ENCODE measurements around the gene ESRRB.

The ESRRB gene

DNA sequence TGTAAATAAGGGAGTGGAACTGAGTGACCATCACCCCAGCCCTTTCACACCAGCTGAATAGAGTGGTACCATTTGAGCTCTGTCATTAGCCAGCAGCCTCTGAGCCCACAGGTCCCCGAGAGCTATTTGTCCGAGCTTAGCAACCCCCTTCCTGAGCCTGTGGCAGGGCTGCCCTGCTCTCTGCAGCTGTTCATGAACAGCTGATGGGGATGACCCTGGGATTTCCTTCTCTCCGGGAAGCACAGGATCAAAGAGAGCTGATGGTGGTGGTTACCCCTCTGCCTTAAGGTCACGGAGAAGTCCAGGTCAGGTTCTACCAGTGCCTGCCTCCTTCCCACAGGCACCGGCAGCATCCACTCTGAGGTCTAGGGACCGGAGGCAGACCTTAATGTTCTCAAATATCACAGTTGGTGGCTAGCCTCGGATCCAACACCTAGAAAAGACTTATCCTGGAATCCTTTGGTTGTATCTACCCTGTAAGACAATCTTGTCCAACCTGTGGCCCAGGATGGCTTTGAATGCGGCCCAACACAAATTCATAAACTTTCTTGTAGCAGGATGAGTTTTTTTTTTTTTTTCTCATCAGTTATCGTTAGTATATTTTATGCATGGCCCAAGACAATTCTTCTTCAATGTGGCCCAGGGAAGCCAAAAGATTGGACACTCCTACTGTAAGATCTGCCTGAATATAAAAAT, 81.1 kb downstream of the ESRRB start:
- DNase-seq = no peak

DNA sequence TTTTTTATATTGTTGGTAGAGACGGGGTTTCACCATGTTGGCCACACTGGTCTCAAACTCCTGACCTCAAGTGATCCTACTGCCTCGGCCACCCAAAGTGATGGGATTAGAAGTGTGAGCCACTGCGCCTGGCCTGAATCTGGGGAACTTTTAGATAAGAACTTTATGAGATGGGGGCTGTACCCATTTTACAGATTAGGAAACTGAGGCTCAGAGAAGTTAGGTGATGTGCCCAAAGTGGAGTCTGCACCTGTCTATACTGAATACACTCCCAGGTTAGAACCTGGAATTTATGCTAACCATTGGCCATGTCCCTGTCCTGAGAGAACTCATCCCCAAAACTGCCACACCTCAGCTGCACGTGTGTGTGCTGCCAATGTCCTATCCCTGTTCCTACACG, 81.9 kb downstream of the ESRRB start:
- no peak for DNase-seq

DNA sequence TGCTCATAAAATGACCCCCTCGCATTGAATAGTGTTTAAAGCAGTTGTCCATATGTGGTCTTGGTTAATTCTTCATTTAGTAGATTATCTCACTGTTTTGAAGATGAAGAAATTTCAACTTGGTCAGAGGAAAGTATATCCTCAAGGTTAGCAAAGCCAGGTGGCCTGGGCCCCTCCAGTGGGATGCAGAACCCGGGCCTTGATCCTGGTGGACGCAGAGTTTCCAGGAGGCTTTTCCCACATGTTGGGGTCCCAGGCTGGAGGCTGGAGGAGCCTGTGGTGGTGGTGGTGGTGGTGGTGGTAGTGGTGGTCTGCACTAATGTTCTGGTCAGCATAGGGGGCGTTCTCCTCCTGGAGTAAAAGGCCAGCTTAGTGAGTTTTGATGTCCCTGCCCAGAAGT, 85.9 kb downstream of the ESRRB start:
- DNase-seq = no peak

DNA sequence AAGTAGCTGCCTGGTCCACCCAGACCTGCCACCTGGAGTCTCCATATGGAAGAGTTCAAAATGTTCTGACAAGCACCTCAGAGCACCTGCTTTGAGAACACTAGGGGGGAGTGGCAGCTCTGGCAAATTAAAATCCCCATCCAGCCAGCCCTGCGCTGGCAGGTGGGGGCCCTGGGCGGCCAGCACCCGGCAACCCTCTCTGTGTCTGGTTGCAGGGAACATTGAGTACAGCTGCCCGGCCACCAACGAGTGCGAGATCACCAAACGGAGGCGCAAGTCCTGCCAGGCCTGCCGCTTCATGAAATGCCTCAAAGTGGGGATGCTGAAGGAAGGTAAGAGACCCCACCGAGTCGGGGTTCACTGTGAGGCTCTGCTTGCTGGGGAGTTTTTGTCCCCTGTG, 86.4 kb downstream of the ESRRB start:
- no peak for DNase-seq

DNA sequence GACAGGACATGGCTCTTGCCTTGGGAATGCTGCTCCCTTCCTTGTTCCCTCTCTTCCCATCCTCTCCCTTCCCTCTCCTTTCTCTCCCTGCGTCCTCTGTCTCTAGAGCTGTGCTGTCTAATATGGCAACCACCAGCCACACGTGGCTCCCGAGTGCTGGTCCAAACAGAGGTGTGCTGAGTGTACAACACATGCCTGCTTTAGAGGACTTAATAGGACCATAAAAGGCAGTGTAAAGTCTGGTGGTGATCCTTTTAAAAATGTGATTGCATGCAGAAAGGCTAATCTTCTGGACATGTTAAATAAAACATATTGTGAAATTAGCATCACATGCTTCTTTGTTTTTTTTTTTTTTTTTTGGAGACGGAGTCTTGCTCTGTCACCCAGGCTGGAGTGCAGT, 87.2 kb downstream of the ESRRB start:
- no peak for DNase-seq

DNA sequence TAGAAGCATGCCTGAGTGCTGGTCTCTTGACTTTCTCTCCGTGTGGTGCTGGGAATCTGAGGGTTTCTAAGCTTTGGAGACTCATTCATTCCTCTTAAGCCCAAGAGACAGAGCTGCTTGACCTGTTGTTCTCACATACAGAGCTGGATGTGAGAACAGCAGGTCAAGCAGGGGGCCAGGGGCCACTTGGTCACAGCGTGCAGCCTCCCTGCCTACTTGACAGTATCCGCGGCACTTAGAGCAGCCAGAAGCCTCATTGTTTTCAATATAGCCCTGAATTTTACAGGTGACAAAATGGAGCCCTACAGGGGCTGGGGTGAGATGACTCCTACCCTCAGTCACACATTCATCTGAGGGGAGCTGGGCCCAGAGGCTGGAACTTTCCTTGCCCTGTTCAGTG, 88.9 kb downstream of the ESRRB start:
- DNase-seq = no peak

DNA sequence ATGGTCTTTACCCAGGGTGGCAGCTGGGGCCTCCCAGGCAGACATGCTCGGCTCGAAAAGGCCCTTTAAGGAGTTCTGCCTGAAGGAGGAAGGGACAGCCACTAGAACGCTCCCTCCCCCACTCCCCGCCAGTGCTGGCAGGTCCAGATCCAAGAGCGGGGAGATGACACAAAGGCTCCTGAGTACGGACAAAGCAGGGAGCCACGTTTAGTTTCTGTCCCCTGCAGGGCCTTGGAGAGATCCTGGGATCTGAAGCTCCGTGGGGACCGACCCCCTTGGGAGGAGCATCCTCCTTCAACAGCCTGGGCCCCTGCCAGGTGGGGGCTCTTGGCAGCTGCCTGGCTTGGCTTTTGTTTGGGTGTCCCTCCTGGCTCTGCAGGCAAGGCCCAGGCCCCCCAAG, 89.7 kb downstream of the ESRRB start:
- DNase-seq = no peak

DNA sequence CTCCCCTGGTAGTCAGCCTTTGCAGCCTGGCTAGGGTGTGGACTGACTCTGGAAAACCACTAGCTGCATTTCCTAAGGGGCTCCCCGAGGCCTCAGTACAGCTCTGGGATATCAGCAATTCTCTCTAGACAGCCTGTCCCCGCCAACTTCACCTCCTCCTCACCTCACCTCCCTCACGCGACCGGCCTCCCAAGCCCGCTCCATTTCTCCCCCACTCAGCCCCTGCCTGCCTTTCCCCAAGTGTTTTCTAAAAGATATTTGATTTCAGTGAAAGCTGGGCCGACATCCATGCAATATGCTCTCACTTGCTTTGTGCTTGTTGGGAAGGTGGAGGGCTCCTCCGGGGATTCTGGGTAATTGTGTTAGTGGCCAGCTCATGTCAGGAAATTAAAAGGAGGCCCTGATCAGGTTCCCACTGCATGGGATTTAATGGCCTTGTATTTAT, 91.8 kb downstream of the ESRRB start:
- no peak for DNase-seq

DNA sequence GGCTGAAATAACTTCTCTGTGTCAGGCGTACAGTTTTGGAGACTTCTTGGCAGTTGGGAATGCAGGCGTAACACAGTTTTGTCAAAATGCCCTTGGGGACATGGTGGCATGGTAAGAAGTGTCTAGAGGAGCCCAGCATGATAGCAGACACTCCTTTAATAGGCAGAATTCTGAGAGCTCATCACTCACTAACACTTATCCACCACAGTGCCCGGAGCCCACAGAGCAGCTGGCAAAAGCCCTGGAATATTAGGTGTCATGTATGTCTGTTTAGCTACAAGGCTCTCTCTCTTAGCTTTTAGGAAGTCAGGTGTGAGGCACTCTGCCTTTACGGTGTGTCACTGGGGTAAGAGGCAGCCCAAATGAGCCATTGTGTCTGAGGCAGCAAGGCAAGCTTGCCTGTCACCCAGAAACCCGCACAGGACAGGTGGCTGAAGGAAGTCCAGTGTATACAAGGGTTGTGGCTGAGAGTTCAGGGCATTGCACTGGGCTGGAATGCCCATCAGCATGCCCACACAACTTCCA, 96.3 kb downstream of the ESRRB start:
- no peak for DNase-seq

DNA sequence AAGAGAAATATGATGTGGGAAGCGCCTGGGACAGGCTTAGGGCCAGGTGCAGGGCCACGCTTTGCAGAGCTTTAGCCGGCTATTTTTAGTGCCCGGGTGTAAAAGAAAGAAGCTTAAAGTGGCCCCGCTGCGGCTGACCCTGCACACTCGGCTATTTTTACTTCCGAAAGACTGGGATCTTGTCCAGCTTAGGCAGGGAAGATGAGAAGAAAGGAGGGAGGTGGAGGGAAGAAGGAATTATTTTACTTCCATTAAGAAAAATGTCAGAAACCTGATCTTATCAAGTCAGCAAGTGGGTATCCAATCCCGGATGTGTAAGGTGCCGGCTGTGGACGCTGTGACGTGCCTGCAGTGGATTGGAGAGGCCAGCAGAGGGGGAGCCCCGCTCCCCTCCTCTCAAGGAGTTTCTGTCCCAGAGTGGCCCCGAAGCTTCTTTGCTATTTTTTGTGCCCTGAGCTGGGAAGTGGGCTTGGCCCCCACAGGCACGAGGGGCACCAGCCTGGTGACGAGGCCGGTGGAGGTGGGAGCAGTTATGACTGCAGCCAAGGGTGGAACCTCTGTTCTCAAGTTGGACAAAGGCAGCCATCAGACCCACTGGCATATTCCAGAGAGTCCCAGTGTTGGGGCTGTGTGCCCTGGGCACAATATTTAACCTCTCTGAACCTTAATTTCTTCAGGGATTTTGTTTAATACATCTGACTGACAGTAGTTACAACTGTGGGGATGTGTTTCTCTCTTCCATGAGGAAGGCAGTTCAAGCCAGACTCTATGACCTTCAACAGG, 97.7 kb downstream of the ESRRB start:
- DNase-seq = no peak

DNA sequence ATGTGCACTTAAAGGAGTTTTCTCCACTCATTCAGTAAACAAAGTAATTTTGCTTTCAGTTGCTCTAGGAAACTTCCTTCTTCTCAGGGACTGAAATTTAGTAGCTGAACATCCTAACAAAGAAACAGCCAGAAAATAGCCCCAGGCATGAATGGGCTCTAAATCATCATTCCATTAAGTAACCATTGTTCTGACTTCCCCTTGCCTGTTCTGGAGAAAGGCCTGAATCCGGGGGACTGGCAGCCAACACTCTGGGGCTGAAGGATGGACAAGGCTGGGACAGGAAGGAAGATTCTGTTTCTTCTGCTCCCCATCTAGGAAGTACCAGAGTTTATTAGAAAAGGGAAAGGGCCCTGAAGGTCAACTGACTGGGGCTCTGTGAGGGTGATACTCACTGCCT, 104.5 kb downstream of the ESRRB start:
- no peak for DNase-seq

DNA sequence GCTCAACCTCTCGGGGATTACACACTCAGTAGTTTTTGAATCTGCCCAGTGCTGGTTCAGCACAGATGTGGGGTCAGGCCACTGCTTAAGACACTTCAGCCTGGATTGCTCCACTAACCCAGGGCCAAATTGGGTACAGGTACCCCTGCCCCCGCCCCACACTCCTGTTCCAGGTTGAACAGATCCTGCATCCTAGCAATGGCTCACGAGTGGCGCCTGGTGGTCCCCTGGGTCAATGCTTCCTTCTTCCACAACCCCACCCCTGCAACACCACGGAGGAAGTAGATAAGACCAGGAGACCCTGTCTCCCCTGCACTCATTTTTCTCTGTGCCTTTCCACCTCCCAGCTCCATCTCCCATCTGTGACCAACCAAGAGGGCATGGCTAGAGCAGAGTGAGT, 108.4 kb downstream of the ESRRB start:
- DNase-seq = no peak

DNA sequence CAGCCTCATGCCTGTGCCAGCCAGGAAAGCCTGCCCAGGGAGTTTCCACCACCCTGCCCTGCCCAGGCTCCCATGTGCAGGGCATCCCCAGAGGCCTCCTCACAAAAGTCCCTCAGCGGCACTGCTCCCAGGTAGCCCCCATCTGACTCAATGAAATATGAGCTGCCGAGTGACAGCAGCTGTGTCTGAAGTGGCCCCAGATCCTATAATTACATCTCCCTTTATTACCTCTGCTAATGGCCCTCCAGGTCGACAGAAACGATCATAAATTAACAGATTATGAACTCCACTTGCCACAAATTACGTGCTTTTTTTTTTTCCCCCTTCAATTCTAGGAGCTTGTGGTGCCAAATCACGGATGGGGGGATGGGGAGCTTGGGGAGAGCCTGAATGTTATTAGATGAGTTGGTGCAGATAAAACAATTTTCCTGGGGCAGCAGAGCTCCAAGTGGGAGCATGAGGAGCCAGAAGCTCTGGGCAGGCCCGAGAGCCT, 110.4 kb downstream of the ESRRB start:
- no peak for DNase-seq

DNA sequence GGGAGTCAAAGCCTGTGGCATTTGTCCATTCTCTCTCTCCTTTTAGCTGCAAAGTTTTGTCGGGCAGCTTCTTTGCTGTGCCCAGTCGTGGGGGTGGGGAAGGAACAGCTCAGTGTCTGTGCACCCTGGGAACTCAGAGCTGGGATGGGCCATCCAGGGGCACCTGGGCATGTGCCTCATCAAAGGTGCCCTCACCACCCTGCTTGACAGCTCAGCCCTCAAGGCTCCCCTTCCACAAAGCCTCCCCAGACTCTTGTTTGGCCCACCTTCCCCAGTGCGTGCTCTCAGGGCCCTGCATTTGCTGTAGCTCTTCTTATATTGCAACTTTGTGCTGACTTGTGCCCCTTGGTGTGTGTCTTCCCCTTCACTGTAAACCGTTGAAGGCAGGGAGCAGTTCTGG, 112.6 kb downstream of the ESRRB start:
- DNase-seq = no peak

DNA sequence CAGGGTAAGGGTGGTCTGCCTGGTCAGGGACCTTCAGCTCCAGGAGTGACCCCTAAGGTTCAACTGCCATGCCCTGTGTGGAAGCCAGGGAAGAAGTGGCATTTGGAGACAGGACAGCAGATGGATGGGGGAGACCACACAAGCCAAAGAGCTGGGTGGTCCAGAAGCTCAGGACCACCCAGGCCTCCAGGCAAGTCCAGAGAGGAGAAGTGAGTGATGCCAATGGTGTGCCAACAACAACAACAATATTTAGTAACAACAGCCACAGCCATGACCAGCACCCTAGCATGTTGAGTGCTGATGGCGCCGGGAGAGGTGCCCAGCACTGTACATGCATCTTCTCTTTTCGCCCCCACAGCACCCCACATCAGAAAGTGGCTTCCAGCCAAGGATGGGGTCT, 113.7 kb downstream of the ESRRB start:
- DNase-seq = no peak

DNA sequence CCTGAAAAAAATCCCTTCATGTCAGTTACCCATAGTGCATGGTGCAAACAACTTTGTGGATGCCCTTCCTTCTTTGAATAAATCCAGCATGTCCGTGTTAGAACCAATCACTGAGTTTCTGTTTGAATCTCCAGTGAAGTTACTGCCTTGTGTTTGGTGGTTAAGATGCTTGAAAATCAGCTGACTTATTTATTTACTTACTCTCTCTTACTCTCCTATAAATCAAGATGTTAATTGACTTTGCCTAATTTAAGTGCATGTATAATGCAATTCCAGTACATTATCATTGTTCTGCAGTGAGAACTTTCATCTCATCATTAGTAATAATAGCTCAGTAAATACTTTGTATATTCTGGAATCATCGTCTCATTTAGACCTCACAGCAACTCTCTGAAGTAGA, 114.2 kb downstream of the ESRRB start:
- DNase-seq = no peak

DNA sequence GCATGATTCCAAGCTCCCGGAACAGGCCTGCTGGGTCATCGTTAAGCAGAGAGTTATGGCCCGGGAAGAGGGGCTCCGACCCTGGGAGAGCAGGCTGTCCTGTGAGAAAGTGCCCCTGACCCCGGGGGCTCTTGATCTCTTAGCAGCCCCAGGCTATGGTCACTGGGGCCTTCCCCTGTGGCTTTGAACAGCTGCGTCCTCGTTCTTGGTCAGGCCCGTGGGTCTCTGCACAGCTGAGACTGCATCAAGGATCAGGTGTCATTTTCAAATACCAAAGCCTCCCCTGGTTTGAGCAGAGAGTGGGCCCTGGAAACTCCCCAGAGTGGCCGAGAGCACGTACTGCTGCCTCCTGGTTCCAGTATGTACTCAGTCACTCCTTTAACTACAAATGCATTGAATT, 114.8 kb downstream of the ESRRB start:
- no peak for DNase-seq

DNA sequence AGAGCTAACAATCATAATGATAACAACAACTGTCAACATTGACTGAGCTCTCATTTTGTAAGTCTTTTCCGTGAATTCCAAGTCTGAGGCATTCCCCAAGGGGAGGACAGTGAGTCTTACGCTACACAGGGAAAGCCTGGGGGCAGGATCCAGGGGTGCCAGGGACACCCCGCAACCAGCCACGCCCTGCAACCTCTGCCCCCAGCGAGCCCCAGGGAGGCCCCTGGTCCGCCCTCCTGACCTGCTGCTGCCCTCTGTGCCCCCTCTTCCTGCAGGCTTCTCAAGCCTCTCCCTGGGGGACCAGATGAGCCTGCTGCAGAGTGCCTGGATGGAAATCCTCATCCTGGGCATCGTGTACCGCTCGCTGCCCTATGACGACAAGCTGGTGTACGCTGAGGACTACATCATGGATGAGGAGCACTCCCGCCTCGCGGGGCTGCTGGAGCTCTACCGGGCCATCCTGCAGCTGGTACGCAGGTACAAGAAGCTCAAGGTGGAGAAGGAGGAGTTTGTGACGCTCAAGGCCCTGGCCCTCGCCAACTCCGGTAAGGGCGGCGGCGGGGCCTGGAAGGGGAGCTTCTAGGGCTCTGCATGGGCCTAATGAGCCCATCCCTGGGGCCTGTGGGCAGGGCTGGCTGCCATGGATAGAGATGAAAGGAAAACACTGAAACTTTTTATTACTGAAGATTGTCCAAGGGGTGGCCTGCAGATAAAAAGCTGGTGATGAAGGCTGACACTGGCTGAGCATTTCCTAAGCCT, 115.4 kb downstream of the ESRRB start:
- DNase-seq = no peak

DNA sequence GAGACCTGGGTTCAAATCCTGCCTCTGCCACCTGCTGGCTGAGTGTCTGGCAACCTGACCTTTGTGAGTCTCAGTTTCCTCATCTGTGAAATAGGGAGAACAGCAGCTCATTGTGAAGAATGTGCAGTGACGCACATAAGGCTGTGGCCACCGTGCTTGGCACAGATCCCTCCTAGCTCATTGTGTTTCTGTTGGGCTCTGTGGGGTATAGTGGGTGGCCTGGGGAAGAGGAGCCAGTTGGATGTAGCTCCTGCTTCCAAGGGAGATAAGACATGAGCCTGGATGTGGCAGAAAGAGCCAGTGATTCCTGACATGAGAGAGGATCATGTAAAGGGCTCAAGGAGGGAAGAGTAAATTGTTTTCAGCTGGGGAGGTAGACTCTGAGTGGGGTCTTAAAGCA, 120.0 kb downstream of the ESRRB start:
- DNase-seq = no peak

DNA sequence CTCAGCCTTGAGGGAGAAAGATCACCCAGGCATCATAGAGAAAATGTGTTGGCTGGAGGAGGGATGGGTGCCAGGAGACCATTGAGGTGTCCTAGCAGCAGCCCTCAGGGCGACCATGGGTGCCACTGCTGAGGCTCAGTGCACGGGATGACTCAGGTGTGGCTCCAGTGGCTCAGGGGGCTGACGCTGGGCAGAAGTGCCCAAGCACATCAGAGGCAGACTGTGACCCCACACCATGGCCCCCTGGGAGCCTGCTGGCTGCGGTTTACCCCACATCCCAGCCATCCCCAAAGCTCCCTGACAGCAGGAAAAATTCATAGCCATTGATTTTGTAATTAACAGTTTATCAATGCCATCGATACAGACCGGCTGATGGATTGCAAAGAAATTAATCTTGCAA, 120.7 kb downstream of the ESRRB start:
- no peak for DNase-seq

DNA sequence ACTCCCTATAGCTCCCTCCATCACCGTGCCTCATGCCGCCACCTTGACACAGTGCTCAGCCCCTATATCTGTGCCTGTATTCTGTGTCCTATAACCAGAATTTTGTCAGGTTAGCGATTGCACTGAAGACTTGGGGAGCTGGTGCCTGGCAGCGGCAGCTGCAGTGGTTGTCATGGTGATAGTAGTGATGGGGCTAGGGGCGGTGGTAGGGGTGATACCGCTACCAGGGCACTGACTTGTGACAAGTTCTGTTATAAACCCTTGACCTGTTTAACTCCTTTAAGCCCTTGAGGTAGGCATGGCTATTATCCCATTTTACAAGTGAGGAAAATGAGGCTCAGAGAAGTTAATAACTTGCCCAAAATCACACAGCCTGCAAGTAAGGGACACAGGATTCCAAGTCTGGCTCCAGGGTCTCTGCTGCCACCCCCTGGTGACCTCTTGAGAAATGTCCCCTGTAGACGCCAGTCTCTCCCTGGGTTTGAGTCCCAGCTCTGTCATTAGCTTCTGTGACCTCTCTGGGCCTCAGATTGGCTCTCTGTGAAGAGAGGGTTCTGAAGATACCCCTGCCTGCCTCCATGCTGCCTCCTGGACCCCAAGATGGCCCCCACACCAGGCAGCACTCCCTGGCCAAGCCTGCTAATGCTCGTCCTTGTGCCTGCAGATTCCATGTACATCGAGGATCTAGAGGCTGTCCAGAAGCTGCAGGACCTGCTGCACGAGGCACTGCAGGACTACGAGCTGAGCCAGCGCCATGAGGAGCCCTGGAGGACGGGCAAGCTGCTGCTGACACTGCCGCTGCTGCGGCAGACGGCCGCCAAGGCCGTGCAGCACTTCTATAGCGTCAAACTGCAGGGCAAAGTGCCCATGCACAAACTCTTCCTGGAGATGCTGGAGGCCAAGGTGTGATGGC, 121.9 kb downstream of the ESRRB start:
- DNase-seq = no peak

DNA sequence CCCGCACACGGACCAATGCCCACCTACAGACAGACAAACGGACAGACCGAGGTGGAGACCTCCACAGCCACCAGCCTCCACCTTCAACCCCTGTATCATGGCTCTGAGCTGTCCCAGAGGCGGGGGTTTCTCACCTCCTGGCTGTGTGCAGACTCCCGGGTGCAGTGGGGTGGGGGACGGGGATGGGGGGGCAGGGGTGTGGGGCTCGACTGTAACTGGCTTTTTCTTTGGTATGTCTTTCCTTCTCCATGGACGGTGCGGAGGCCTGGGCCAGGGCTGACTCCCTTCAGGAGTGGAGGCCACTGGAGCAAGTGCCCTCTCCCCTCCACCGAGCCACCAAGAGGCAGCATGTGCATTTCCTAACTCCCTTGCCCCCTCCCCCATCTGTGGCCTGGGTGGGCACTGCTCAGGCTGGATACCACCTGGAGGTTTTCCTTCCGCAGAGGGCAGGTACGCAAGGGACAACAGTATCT, 122.6 kb downstream of the ESRRB start:
- DNase-seq = no peak
